ELR (cell line): ENCODE results near the gene SETDB2.

ENCODE experiments used
- DNase-seq: peaks from one replicate; pipeline ENCODE4 v3.0.0-alpha.2; 2015; ENCODE audit warnings: low read depth

SETDB2 gene

DNA sequence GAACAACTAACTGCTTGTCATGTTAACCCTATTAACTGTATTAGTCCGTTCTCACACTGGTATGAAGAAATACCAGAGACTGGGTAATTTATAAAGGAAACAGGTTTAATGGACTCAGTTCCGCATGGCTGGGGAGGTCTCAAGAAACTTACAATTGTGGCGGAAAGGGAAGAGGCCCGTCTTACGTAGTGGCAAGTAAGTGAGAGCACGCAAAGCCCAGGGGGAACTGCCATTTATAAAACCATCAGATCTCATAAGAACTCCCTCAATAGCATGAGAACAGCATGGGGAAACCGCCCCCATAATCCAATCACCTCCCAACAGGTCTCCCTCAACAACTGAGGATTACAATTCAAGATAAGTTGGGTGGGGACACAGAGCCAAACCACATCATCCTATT, 86.4 kb downstream of the SETDB2 start:
- no peak for DNase-seq

DNA sequence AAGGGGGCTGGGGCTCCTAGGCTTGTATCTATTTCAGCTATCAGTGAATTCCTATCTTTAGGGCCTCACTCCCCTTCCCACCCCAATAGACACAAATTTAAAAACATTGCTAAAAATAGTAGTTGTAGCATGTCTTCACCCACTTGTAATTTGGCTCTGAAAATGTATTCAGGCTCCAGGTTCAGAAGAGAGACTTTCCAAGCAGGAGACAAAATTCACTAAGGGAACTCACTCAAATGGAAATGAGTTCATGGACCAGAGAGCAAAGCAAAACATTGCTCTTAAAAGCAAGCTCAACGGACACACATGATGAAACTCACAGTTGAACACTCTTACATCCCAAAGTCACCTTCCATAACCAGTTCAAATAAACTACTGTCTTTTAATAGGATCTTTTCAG, 88.5 kb downstream of the SETDB2 start:
- DNase-seq: no peak

DNA sequence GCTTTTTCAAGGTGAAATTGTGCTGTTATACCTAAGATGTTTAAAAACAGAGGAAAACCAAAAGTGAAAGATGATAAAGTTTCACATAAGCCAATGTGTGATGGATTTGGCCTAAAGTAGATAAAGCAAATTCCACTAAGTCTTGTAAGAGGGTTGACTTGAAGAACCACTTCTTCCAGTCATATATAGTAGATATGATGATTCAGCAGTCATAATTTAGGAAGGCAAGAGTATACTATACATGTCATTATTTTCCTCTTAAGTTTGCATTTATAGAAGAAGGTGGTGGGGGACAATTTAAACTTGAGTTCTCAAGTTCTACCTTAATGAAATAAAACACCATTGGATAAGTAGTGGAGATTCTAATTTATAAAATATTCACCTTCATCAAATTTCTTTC, 88.9 kb downstream of the SETDB2 start:
- DNase-seq: no peak

DNA sequence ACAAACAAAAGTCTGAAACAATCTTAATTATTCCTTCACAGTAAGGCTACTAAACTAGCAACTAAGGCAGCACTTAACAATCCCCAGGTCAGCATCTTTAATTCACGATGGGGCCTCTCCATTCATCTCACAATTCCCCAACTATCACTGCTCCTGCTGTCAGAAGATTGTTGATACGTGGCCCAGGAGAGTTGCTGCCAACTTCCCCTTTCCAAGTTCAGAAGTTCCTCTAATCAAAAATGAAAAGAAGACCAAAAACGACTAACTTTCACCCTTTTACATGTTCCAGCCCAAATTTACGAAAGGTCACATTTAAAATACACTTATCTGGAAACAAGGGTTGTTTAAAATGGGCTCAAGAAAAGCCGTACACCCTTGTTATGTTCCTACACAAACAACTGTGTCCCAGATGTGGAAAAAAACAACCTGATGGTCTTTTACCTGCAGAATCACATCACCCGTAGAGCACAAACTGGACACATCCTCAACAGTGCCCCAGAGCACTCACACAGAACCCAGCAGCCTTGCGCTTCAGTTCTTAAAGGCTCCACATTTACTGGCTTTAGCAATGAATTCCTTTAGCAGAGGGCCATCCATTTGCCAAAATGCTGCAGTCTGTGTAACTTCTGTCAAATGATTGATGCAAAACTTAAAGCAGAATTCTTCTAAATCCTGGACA, 89.7 kb downstream of the SETDB2 start:
- no peak for DNase-seq

DNA sequence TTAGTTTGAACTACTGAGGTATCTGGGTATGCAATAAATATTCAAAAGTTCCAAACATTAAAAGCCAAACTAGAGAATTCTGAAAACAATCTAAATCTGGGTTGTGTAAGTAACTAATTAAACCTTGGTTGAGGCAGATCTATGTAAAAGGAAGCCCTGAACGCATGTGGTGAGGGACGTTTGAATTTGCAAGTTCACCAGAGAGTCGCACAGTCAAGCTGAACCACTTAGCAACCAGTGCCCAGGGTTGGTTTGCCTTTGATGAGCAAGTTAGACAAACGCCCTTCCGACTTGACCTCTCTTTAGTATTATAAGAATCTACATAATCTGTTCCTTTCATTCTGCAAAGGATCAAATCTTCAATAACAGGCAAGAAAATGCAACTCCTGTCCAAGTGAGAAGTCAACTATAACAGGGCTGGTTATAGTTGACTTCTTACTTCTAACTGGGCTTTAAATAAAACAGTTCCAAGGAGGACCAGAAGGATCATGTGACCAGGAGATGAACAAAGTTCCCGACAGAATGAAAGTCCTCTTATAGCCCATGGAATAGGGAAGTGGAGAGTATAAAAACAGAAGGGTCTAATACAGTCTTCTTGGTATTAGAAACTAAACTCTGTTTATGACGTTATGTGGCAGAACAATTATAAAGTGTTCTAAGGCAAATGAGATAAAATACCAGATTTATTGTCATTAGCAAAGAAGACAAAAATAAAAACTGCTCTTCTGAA, 92.2 kb downstream of the SETDB2 start:
- DNase-seq: no peak

DNA sequence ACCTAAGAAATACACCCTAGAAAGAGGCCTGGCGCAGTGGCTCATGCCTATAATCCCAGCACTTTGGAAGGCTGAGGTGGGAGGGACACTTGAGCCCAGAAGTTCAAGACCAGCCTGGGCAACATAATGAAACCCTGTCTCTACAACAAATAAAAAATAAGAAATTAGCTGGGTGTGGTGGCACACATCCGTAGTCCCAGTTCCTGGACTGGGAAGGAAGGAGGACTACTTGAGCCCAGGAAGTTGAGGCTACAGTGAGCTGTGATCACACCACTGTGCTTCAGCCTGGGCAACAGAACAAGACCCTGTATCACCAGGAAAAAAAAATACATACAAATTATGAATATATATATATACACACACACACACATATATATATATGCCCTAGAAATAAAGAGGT, 94.3 kb downstream of the SETDB2 start:
- DNase-seq: no peak

DNA sequence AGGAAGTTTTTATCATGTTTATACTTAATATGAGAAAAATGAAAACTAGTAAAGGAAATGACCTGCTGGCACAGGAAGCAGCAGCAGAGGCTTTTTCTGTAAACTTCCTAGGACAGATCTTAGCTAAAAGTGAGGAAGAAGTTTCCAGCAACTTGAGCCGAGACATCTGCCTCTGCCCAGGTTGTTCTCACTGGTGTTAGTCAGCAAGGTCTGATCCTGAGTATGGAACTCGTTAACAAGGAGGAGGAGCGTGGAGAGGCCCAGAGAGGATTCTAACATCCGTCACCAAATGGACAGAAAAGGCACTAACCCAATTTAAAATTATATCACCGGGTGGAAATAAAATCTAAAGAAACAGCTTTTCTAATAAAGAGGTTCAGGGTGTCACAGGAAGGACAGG, 95.2 kb downstream of the SETDB2 start:
- no peak for DNase-seq

DNA sequence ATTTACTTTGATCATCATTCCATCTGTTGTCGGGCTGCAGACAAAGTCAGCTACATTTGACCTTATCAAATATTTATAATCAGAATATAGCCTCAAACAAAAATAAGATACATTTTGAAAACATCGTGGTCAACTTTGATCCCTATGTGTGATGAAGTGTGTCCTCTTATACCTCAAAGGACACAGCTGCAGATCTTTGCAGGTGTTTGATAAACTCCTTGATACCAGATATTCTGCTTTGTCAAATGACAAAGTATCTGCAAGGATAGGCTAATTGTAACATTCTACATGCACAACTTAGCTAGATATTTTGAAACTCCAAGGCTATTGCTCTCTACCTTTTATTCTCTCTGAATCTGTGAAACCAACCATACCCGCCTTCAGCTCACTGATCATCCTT, 95.7 kb downstream of the SETDB2 start:
- DNase-seq: no peak

DNA sequence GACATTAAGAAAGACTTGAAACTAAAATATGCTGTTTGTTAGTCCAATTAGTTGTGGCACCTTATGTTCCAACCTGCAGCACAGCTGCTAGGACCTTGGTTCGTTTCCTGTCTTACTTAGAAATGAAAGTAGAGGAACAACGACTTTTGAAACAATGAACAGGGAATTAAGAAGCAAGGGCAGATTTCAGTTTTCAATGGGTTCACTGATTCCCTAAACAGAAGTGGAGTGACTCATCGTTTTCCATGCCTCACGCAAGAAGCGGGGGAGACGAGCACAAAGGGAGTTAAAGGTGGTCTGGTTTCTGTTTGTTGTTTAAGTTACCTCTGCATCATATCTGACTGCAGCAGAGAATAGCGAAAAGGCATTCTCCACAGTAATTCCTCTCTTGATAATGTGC, 96.5 kb downstream of the SETDB2 start:
- peak; percentile 36 for DNase-seq

DNA sequence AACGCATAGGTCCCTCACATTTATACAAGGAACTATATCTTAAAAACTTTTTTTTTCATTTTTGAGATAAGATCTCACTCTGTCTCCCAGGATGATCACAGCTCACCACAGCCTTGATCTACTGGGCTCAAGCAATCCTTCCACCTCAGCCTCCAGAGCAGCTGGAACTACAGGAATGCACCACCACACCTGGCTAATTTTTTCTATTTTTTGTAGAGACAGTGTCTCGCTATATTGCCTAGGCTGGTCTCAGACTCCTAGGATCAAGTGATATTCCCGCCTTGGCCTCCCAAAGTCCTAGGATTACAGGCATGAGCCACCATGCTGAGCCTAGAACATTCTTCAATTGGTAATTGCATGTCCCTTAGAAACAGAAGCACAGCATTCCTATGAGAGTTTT, 99.6 kb downstream of the SETDB2 start:
- no peak for DNase-seq
